Nephron progenitor cell (in vitro differentiated cells): Measurements from ENCODE around the gene CEP192.

Source experiments
- DNase-seq: peaks from one replicate; pipeline ENCODE4 v3.0.0; 2021
- H3K27ac Mint-ChIP-seq: 2 replicates; pipeline ENCODE4 v1.8.0; 2021; ENCODE audit warnings: mild to moderate bottlenecking, moderate library complexity, mixed read lengths
- H3K27me3 Mint-ChIP-seq: 2 replicates; pipeline ENCODE4 v1.8.0; 2021; ENCODE audit warnings: mild to moderate bottlenecking, low read depth, mixed read lengths; ENCODE audit not compliant: poor library complexity
- H3K36me3 Mint-ChIP-seq: 2 replicates; pipeline ENCODE4 v1.8.0; 2021; ENCODE audit warnings: low read depth, mixed read lengths
- H3K4me1 Mint-ChIP-seq: 2 replicates; pipeline ENCODE4 v1.8.0; 2021; ENCODE audit warnings: mixed read lengths
- H3K4me3 Mint-ChIP-seq: 2 replicates; pipeline ENCODE4 v1.8.0; 2021; ENCODE audit warnings: mild to moderate bottlenecking, moderate library complexity, mixed read lengths
- H3K9me3 Mint-ChIP-seq: 2 replicates; pipeline ENCODE4 v1.8.0; 2021; ENCODE audit warnings: mild to moderate bottlenecking, moderate library complexity, mixed read lengths
- CTCF ChIP-seq: fragments of 200-600 bp; sonication (generic); IDR thresholded peaks from 2 replicates; pipeline ENCODE4 v1.5.0; 2021; ENCODE audit warnings: antibody characterized with exemption

Gene CEP192

GRCh38 chr18:13017247-13017875, 26.2 kb downstream of the CEP192 start:
- Mint-ChIP-seq H3K36me3 (peaks cover 78% of the 10 kb centered on the region), H3K4me3 (no peak overlapping the region), H3K9me3 (peaks cover under 1% of the 10 kb centered on the region), H3K27me3 (no peaks in the 10 kb centered on the region), H3K27ac (no peak overlapping the region), H3K4me1 (no peaks in the 10 kb centered on the region)
- TF ChIP-seq CTCF, result no peak
- no peak for DNase-seq

DNA sequence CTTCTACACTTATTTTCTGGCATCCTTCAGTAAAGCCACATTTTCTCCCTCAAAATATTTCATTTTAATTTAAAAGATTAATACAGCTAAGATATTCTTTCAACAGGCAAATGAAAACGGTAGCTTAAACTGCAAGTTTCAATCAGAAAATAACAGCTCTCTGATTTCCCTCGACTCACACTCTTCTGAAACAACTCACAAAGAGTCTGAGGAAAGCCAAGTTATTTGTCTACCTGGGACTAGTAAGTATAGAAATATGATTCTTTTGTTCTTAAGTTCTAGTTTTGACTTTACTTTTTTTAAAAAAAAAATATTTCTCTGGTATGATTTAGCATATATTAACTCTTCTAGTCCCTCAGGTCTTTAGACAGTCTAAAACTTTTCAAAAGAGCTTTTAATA, 27.2 kb downstream of the CEP192 start:
- TF ChIP-seq CTCF, result no peak
- Mint-ChIP-seq H3K4me3 (no peak overlapping the region), H3K27ac (no peak overlapping the region), H3K9me3 (peaks cover 10% of the 10 kb centered on the region), H3K27me3 (no peaks in the 10 kb centered on the region), H3K4me1 (no peaks in the 10 kb centered on the region), H3K36me3 (peaks cover 78% of the 10 kb centered on the region)
- DNase-seq, result no peak

DNA sequence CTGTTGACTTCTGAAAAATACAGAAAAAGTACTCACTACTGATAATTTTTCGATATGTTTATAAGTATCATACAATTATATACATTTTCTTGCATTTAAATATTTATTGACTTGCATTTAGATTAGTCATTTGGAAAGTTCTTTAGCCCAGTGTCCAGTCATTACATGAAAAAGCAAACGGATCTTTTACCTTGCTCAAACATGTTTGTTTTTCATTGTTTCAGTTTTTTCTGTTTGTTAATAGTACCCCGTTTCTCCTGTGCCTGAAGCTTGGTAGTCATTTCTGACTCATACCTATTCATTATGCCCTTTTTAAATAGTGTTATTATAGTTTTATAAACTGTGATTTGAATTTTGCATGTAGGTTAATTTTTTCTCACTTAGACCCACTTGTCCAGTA, 28.1 kb downstream of the CEP192 start:
- Mint-ChIP-seq H3K4me1 (no peaks in the 10 kb centered on the region), H3K4me3 (no peak overlapping the region), H3K27me3 (no peaks in the 10 kb centered on the region), H3K27ac (no peak overlapping the region), H3K9me3 (peaks cover 10% of the 10 kb centered on the region), H3K36me3 (peaks cover 85% of the 10 kb centered on the region)
- no peak for TF ChIP-seq CTCF
- DNase-seq, result no peak

DNA sequence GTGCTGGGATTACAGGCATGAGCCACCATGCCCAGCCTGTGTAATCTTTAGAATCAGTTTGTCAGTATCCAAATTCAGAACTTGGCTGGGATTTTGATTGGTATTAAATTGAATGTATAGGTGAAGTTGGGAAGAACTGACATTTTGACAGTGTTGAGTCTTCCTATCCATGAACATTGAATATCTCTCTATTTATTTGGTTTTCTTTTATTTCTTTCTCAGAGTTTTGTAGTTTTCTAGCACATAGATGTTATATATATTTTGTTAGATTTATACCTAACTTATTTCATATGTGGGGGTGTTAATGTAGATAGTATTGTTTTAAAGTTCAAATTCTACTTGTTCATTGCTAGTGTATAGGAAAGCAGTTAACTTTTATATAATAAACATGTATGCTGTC, 31.5 kb downstream of the CEP192 start:
- Mint-ChIP-seq H3K4me1 (no peaks in the 10 kb centered on the region), H3K36me3 (peaks cover 89% of the 10 kb centered on the region), H3K9me3 (peaks cover 10% of the 10 kb centered on the region), H3K27me3 (no peaks in the 10 kb centered on the region), H3K27ac (no peak overlapping the region), H3K4me3 (no peak overlapping the region)
- TF ChIP-seq CTCF, result no peak
- DNase-seq, result no peak

- Mint-ChIP-seq H3K4me1 (no peaks in the 10 kb centered on the region), H3K27me3 (no peaks in the 10 kb centered on the region), H3K27ac (no peak overlapping the region), H3K36me3 (peaks cover 78% of the 10 kb centered on the region), H3K9me3 (peaks cover 10% of the 10 kb centered on the region), H3K4me3 (no peak overlapping the region)
- no peak for TF ChIP-seq CTCF
- DNase-seq, result no peak
These were observed 34.1 kb downstream of the CEP192 start for GRCh38 chr18:13025233-13025632.

DNA sequence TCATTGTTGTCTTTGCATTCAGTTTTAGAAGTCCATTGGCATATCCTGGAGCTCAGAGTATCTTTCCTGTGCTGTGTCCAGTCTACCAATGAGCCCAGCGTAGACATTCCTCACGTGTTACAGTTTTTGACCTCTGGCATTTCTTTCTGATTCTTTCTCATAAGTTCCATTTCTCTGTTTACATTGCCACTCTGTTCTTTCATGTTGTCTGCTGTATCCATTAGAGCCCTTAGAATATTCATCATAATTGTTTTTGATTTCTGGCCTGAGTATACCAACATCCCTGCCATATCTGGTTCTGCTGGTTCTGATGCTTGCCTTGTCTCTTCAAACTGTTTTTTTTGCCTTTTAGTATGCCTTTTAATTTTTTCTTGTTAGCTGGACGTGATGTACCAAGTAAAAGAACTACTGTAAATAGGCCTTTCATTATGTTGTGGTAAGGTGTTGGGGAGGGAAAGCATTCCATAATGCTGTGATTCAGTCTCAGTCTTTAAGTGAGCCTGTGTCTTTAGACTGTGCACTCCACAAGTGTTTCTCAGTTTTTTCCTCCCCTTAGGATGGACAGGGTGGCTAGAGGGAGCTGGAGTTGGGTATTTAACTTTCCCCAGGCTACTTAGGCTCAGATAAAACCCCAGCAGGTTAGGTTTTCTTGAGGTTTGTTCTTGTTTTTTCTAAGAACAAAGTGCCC, 35.6 kb downstream of the CEP192 start:
- Mint-ChIP-seq H3K36me3 (peaks cover 75% of the 10 kb centered on the region), H3K9me3 (peaks cover 10% of the 10 kb centered on the region), H3K27ac (no peak overlapping the region), H3K27me3 (no peaks in the 10 kb centered on the region), H3K4me3 (no peak overlapping the region), H3K4me1 (no peaks in the 10 kb centered on the region)
- no peak for TF ChIP-seq CTCF
- no peak for DNase-seq
